Rectal smooth muscle tissue (tissue), 1 donor: ENCODE measurements around the gene PKN3.

Experiments used
- H3K27ac ChIP-seq: one replicate; pipeline ENCODE4 v1.7.0; 2013; ENCODE audit warnings: low read depth, low read length, inconsistent platforms
- H3K27me3 ChIP-seq: one replicate; pipeline ENCODE4 v1.7.0; 2013; ENCODE audit warnings: low read length; ENCODE audit not compliant: control insufficient read depth, insufficient read depth
- H3K36me3 ChIP-seq: one replicate; pipeline ENCODE4 v1.7.0; 2013; ENCODE audit warnings: low read length; ENCODE audit not compliant: control insufficient read depth, insufficient read depth
- H3K4me1 ChIP-seq: one replicate; pipeline ENCODE4 v1.7.0; 2013; ENCODE audit warnings: low read length; ENCODE audit not compliant: control insufficient read depth, insufficient read depth
- H3K4me3 ChIP-seq: one replicate; pipeline ENCODE4 v1.7.0; 2013; ENCODE audit warnings: low read length
- H3K9ac ChIP-seq: one replicate; pipeline ENCODE4 v1.7.0; 2013; ENCODE audit warnings: low read length

PKN3 gene

GRCh38 chr9:128723866-128724743 lies 21.8 kb downstream of the PKN3 start, which contains the start of gene ZDHHC12:
Gene ZDHHC12 (minus strand): TSS chr9:128724127. CDS start chr9:128724093, 34 bp downstream.
- H3K36me3 ChIP-seq, result no peaks in the 10 kb centered on the region
- H3K4me1 ChIP-seq, result no peaks in the 10 kb centered on the region
- H3K27me3 ChIP-seq, result no peaks in the 10 kb centered on the region
- peak within 1 kb of the TSS; percentile 78 for H3K9ac ChIP-seq
- peak within 1 kb of the TSS; percentile 49 for H3K27ac ChIP-seq
- H3K4me3 ChIP-seq, result peak within 1 kb of the TSS; percentile 80

GRCh38 chr9:128724744-128725211 lies 22.5 kb downstream of the PKN3 start:
- Histone ChIP-seq H3K4me3 (peak overlapping the region; percentile 80), H3K27me3 (no peaks in the 10 kb centered on the region), H3K4me1 (no peaks in the 10 kb centered on the region), H3K9ac (no peak overlapping the region), H3K36me3 (no peaks in the 10 kb centered on the region), H3K27ac (no peak overlapping the region)

GRCh38 chr9:128727640-128728248 lies 25.4 kb downstream of the PKN3 start:
- no peak overlapping the region for H3K27ac ChIP-seq
- H3K36me3 ChIP-seq, result no peaks in the 10 kb centered on the region
- H3K27me3 ChIP-seq, result no peaks in the 10 kb centered on the region
- H3K9ac ChIP-seq, result no peak overlapping the region
- no peaks in the 10 kb centered on the region for H3K4me1 ChIP-seq
- H3K4me3 ChIP-seq, result no peak overlapping the region

GRCh38 chr9:128728298-128728697 lies 26.0 kb downstream of the PKN3 start:
- Histone ChIP-seq H3K4me3 (no peak overlapping the region), H3K4me1 (no peaks in the 10 kb centered on the region), H3K27me3 (no peaks in the 10 kb centered on the region), H3K36me3 (no peaks in the 10 kb centered on the region), H3K9ac (no peak overlapping the region), H3K27ac (no peak overlapping the region)

- H3K27ac ChIP-seq, result no peak overlapping the region
- H3K9ac ChIP-seq, result no peak overlapping the region
- H3K36me3 ChIP-seq, result no peaks in the 10 kb centered on the region
- H3K4me1 ChIP-seq, result no peaks in the 10 kb centered on the region
- no peaks in the 10 kb centered on the region for H3K27me3 ChIP-seq
- no peak overlapping the region for H3K4me3 ChIP-seq
These were observed 27.0 kb downstream of the PKN3 start for GRCh38 chr9:128729302-128729701.

GRCh38 chr9:128729766-128730517 lies 27.6 kb downstream of the PKN3 start:
- no peak overlapping the region for H3K4me3 ChIP-seq
- H3K36me3 ChIP-seq, result peaks cover 5% of the 10 kb centered on the region
- H3K27me3 ChIP-seq, result no peaks in the 10 kb centered on the region
- H3K9ac ChIP-seq, result no peak overlapping the region
- H3K4me1 ChIP-seq, result no peaks in the 10 kb centered on the region
- no peak overlapping the region for H3K27ac ChIP-seq

- Histone ChIP-seq H3K4me1 (no peaks in the 10 kb centered on the region), H3K4me3 (no peak overlapping the region), H3K36me3 (peaks cover 5% of the 10 kb centered on the region), H3K27ac (no peak overlapping the region), H3K9ac (no peak overlapping the region), H3K27me3 (no peaks in the 10 kb centered on the region)
These were observed 28.8 kb downstream of the PKN3 start for GRCh38 chr9:128731093-128731492.

- Histone ChIP-seq H3K4me1 (no peaks in the 10 kb centered on the region), H3K36me3 (peaks cover 5% of the 10 kb centered on the region), H3K27ac (no peak overlapping the region)
These were observed 29.4 kb downstream of the PKN3 start for GRCh38 chr9:128731691-128732090.

GRCh38 chr9:128732576-128732975 lies 30.3 kb downstream of the PKN3 start:
- Histone ChIP-seq H3K4me1 (no peaks in the 10 kb centered on the region), H3K9ac (no peak overlapping the region), H3K27ac (no peak overlapping the region), H3K4me3 (no peak overlapping the region), H3K27me3 (no peaks in the 10 kb centered on the region), H3K36me3 (peaks cover 9% of the 10 kb centered on the region)

More at GRCh38 chr9:128731691-128732090, 29.4 kb downstream of the PKN3 start:
- no peak overlapping the region for H3K9ac ChIP-seq
- H3K4me3 ChIP-seq, result no peak overlapping the region
- H3K27me3 ChIP-seq, result no peaks in the 10 kb centered on the region

GRCh38 chr9:128733256-128733655 lies 31.0 kb downstream of the PKN3 start:
- Histone ChIP-seq H3K27me3 (no peaks in the 10 kb centered on the region), H3K27ac (no peak overlapping the region), H3K4me3 (no peak overlapping the region), H3K9ac (no peak overlapping the region), H3K4me1 (no peaks in the 10 kb centered on the region), H3K36me3 (peaks cover 9% of the 10 kb centered on the region)

- Histone ChIP-seq H3K27ac (no peak overlapping the region), H3K36me3 (peaks cover 19% of the 10 kb centered on the region)
These were observed 33.1 kb downstream of the PKN3 start for GRCh38 chr9:128735373-128735772.

GRCh38 chr9:128742401-128742800 lies 40.1 kb downstream of the PKN3 start:
- no peaks in the 10 kb centered on the region for H3K27me3 ChIP-seq
- no peak overlapping the region for H3K4me3 ChIP-seq
- H3K9ac ChIP-seq, result no peak overlapping the region
- H3K4me1 ChIP-seq, result no peaks in the 10 kb centered on the region
- no peak overlapping the region for H3K27ac ChIP-seq
- peaks cover 16% of the 10 kb centered on the region for H3K36me3 ChIP-seq

More at GRCh38 chr9:128735373-128735772, 33.1 kb downstream of the PKN3 start:
- H3K4me3 ChIP-seq, result no peak overlapping the region
- H3K9ac ChIP-seq, result no peak overlapping the region
- H3K27me3 ChIP-seq, result no peaks in the 10 kb centered on the region
- no peaks in the 10 kb centered on the region for H3K4me1 ChIP-seq
